H1 (cell line): ENCODE results near the gene ARMH4. TPM values are rescaled to one million over a fixed set of nuclear protein-coding genes. Genes with fewer than 3 reads are reported as not detected.

Source experiments
- CREB1 ChIP-seq: IDR thresholded peaks from 2 replicates; pipeline ENCODE4 v1.6.1; 2012; ENCODE audit warnings: inconsistent platforms
- EP300 ChIP-seq, 2 experiments: IDR thresholded peaks; 1 replicate in 1 of 2; 2 replicates in 1 of 2; pipeline ENCODE4 v1.6.1; 2011 to 2012; ENCODE audit warnings: low read depth in 2 of 2, low read length in 2 of 2, mild to moderate bottlenecking in 2 of 2, borderline replicate concordance in 1 of 2, inconsistent platforms in 1 of 2, moderate library complexity in 1 of 2
- RBBP5 ChIP-seq: IDR thresholded peaks from 2 replicates; pipeline ENCODE4 v1.7.1; 2012; ENCODE audit warnings: low read depth, mild to moderate bottlenecking, inconsistent platforms, low read length, moderate library complexity, borderline replicate concordance
- RFX5 ChIP-seq: IDR thresholded peaks from 2 replicates; pipeline ENCODE4 v1.6.1; 2011; ENCODE audit warnings: low read depth, low read length, improper control_type of control experiment, borderline replicate concordance
- polyA plus RNA-seq, 7 experiments: library from polyadenylated mRNA; depleted of rRNA in 3 of 7; stranded (reverse) in 5 of 7; unstranded in 2 of 7; fragments of >200 nt in 5 of 7; fragments of 200-250 nt in 2 of 7; gene quantifications; 1 replicate in 5 of 7; 2 replicates in 1 of 7; 4 replicates in 1 of 7; pipeline versions ENCODE4 v1.2.1 to v1.2.3, GENCODE V29; 2011 to 2013; ENCODE audit warnings: missing spikeins in 2 of 7, mixed read lengths in 2 of 7
- total RNA-seq: library from RNA; stranded (reverse); fragmentation: NEBNext Ultra II Directional; extraction: Animal tissue kit (Norgen Biotek cat#: 25700); gene quantifications from 2 replicates; pipeline ENCODE4 v1.2.1, GENCODE V29; 2021

The ARMH4 gene
- total and polyA plus RNA-seq, 2 of the 8 experiments (the other 6 are each of a cell fraction or from before 2014, with no cell fraction given) = 7.1 to 25.4 TPM

DNA sequence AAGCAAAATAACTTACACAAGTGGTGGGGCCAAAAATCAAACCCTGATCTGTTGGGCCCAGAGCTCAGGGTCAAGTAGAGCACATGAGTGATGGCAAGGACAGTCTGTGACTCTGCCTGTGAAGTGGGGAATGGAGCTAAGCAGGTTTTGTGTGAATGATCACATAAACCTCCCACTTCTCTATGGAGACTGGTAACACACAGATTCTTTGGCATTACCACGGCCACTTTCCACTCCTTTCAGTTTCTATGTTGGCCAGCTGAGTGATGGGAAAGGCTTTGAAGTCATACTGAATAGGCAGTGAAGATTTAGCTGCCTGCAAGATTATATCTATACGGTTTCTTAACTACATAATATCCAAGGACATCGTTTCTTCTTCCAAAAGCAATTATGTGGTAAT lies 97.9 kb downstream of the ARMH4 start (continued):
- TF ChIP-seq EP300 (IDR thresholded peaks at IDR 0.05; ENCODE audit: borderline replicate concordance in 1 of 2, low read depth in 2 of 2, low read length in 2 of 2) = no peak
- TF ChIP-seq CREB1 = no peak
- TF ChIP-seq RBBP5 = no peak
- no peak for TF ChIP-seq RFX5
- TF ChIP-seq, all 59 proteins: peak for 0
